HepG2 (cell line): ENCODE measurements around the gene ZPR1. TPM values are rescaled to one million over a fixed set of nuclear protein-coding genes. Genes with fewer than 3 reads are reported as not detected.

Experiments used
- BATF2 ChIP-seq: sonication (generic); formaldehyde crosslinking; IDR thresholded peaks from 2 replicates; pipeline ENCODE4 v1.8.0; 2022; ENCODE audit warnings: mild to moderate bottlenecking, missing genetic modification reagents, moderate library complexity
- KLF15 ChIP-seq: sonication (generic); formaldehyde crosslinking; IDR thresholded peaks from 2 replicates; pipeline ENCODE4 v1.8.1; 2023; ENCODE audit warnings: borderline replicate concordance, mild to moderate bottlenecking, inconsistent platforms, missing genetic modification reagents, mixed read lengths
- MXI1 ChIP-seq: IDR thresholded peaks from 3 replicates; pipeline ENCODE4 v1.6.1; 2012; ENCODE audit warnings: low read depth, low read length, inconsistent platforms, borderline replicate concordance
- SATB2 ChIP-seq: sonication (generic); formaldehyde crosslinking; IDR thresholded peaks from 2 replicates; pipeline ENCODE4 v1.5.0; 2020; ENCODE audit warnings: missing genetic modification reagents
- SETDB1 ChIP-seq: sonication (generic); formaldehyde crosslinking; IDR thresholded peaks from 2 replicates; pipeline ENCODE4 v1.5.1; 2020; ENCODE audit warnings: missing genetic modification reagents, mild to moderate bottlenecking, borderline replicate concordance
- SRY ChIP-seq: sonication (generic); formaldehyde crosslinking; IDR thresholded peaks from 2 replicates; pipeline ENCODE4 v1.8.0; 2022; ENCODE audit warnings: mild to moderate bottlenecking, missing genetic modification reagents
- TGIF2 ChIP-seq: IDR thresholded peaks from 2 replicates; pipeline ENCODE4 v1.6.1; 2016; ENCODE audit warnings: control low read depth, missing compliant biosample characterization
- ZBTB34 ChIP-seq: sonication (generic); formaldehyde crosslinking; IDR thresholded peaks from 2 replicates; pipeline ENCODE4 v1.8.0; 2022; ENCODE audit warnings: mild to moderate bottlenecking, missing genetic modification reagents
- ZNF329 ChIP-seq: sonication (generic); formaldehyde crosslinking; IDR thresholded peaks from 2 replicates; pipeline ENCODE4 v1.9.0; 2021; ENCODE audit warnings: low read depth, mild to moderate bottlenecking, missing genetic modification reagents
- ZNF414 ChIP-seq: sonication (generic); formaldehyde crosslinking; IDR thresholded peaks from 2 replicates; pipeline ENCODE4 v1.5.0; 2020; ENCODE audit warnings: missing genetic modification reagents
- ZNF687 ChIP-seq: sonication (generic); formaldehyde crosslinking; IDR thresholded peaks from 2 replicates; pipeline ENCODE4 v1.5.1; 2020; ENCODE audit warnings: mild to moderate bottlenecking, missing genetic modification reagents, moderate library complexity
- ZNF766 ChIP-seq: sonication (generic); formaldehyde crosslinking; IDR thresholded peaks from 2 replicates; pipeline ENCODE4 v1.5.0; 2020; ENCODE audit warnings: missing genetic modification reagents, borderline replicate concordance
- ZSCAN22 ChIP-seq: sonication (generic); formaldehyde crosslinking; IDR thresholded peaks from 2 replicates; pipeline ENCODE4 v1.4.0; 2020; ENCODE audit warnings: mild to moderate bottlenecking, missing genetic modification reagents
- polyA plus RNA-seq, 8 experiments: library from polyadenylated mRNA; depleted of rRNA in 3 of 8; stranded (reverse) in 7 of 8; unstranded in 1 of 8; fragments of >200 nt; fragmentation: Illumina TruSeq in 4 of 8; extraction: Trizol in 4 of 8; gene quantifications; 2 replicates each; pipeline versions ENCODE4 v1.2.1 to v1.2.3, GENCODE V29; 2011 to 2016; ENCODE audit warnings: low read depth in 4 of 8, missing spikeins in 1 of 8, mixed read lengths in 1 of 8; ENCODE audit not compliant: insufficient read depth in 1 of 8
- total RNA-seq, 5 experiments: library from RNA; depleted of rRNA; stranded (reverse); fragments of >200 nt; fragmentation: Illumina TruSeq; extraction: Trizol; gene quantifications; 2 replicates each; pipeline ENCODE4 v1.2.3, GENCODE V29; 2016; ENCODE audit warnings: low read depth in 1 of 5
- TF ChIP-seq, protein P1 (sequence below): sonication (generic); formaldehyde crosslinking; IDR thresholded peaks from 2 replicates; pipeline ENCODE4 v1.4.0; 2020; ENCODE audit warnings: mild to moderate bottlenecking, missing genetic modification reagents, borderline replicate concordance
- TF ChIP-seq, protein P2 (sequence below): sonication (generic); formaldehyde crosslinking; IDR thresholded peaks from 2 replicates; pipeline ENCODE4 v1.4.0; 2020; ENCODE audit warnings: missing genetic modification reagents

ZPR1 gene
- total and polyA plus RNA-seq, 2 of the 13 experiments (the other 11 are each of a cell fraction or from before 2014, with no cell fraction given), result 40.0 to 79.3 TPM

- TF ChIP-seq, protein P1, sequence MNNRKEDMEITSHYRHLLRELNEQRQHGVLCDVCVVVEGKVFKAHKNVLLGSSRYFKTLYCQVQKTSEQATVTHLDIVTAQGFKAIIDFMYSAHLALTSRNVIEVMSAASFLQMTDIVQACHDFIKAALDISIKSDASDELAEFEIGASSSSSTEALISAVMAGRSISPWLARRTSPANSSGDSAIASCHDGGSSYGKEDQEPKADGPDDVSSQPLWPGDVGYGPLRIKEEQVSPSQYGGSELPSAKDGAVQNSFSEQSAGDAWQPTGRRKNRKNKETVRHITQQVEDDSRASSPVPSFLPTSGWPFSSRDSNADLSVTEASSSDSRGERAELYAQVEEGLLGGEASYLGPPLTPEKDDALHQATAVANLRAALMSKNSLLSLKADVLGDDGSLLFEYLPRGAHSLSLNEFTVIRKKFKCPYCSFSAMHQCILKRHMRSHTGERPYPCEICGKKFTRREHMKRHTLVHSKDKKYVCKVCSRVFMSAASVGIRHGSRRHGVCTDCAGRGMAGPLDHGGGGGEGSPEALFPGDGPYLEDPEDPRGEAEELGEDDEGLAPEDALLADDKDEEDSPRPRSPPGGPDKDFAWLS (CRISPR knock-in tag), result no peak
- TF ChIP-seq BATF2 (no peak), SATB2 (CRISPR knock-in tag) (no peak), MXI1 (peak; percentile 38; the same call in 1 of the 3 replicates), ZBTB34 (CRISPR knock-in tag) (no peak), ZNF687 (CRISPR knock-in tag) (peak; percentile 96), SETDB1 (CRISPR knock-in tag) (no peak), SRY (CRISPR knock-in tag) (peak; percentile 82; the same call in 1 of the 2 replicates), TGIF2 (CRISPR knock-in tag) (peak; percentile 5; the same call in 1 of the 2 replicates), ZNF414 (no peak), KLF15 (CRISPR knock-in tag) (peak; percentile 42; the same call in 1 of the 2 replicates), ZNF766 (CRISPR knock-in tag) (no peak), ZSCAN22 (CRISPR knock-in tag) (no peak), ZNF329 (CRISPR knock-in tag) (0 out of 2 replicates have a peak, but pooled peaks have one; percentile 19)
- TF ChIP-seq, protein P2, sequence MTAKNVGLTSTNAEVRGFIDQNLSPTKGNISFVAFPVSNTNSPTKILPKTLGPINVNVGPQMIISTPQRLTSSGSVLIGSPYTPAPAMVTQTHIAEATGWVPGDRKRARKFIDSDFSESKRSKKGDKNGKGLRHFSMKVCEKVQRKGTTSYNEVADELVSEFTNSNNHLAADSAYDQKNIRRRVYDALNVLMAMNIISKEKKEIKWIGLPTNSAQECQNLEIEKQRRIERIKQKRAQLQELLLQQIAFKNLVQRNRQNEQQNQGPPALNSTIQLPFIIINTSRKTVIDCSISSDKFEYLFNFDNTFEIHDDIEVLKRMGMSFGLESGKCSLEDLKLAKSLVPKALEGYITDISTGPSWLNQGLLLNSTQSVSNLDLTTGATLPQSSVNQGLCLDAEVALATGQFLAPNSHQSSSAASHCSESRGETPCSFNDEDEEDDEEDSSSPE, result peak; percentile 69; the same call in 1 of the 2 replicates
Measured at GRCh38 chr11:116835791-116836631, 48.2 kb upstream of the ZPR1 start (continued).
